ENCODE measurements around the gene SLC7A6OS. TPM values are rescaled to one million over a fixed set of nuclear protein-coding genes. Genes with fewer than 3 reads are reported as not detected.

The SLC7A6OS gene
- total RNA-seq, 1 experiment from 2014 or later = 16.4 TPM

DNA sequence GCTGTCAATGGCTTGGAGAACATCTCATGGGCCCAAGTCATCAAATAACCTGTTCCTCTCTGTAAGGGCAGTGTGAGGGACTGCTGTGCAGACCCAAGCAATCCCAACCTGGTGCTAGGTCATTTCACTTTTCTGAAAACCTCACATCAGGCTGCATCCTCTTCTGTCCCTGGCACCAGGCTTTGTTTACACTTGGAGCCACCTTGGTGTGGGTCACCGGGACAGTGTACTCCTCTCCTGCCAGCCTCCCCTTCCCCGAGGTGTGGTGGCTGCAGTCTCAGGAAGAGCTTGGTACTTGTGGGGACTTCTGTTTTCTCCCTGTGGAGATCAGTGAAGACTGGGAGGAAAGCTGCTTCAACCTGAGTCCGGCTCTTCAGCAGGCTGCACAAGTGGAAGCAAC, 12.4 kb downstream of the SLC7A6OS start:
- POLR2A ChIA-PET = no interaction called here

More for the DNA sequence above, 12.4 kb downstream of the SLC7A6OS start:
- Histone ChIP-seq H3K4me1 (ENCODE audit: control insufficient read depth in 1 of 2, insufficient read depth in 2 of 2, low read length in 2 of 2) (no peaks in the 10 kb centered on the region), H3K9ac (ENCODE audit: low read length) (no peak overlapping the region), H3K36me3 (ENCODE audit: control insufficient read depth in 1 of 2, insufficient read depth in 2 of 2, low read length in 2 of 2) (peaks cover 32 to 72% of the 10 kb centered on the region in 2 experiments), H2AFZ (ENCODE audit: low read depth, low read length, poor library complexity, severe bottlenecking) (no peak overlapping the region), H4K20me1 (ENCODE audit: insufficient read depth) (no peaks in the 10 kb centered on the region), H3K79me2 (ENCODE audit: insufficient read depth, low read length) (peaks cover 7% of the 10 kb centered on the region; the same call in 1 of the 2 replicates), H3K9me3 (ENCODE audit: control insufficient read depth in 1 of 2, insufficient read depth in 1 of 2, low read depth in 1 of 2, low read length in 2 of 2) (no peaks in the 10 kb centered on the region), H3K9me2 (ENCODE audit: insufficient read depth) (no peaks in the 10 kb centered on the region), H3K4me2 (ENCODE audit: low read length) (no peak overlapping the region), H3K27me3 (ENCODE audit: insufficient read depth, low read length) (no peaks in the 10 kb centered on the region), H3K4me3 (replicated peaks in 1 of 2; ENCODE audit: low read depth in 1 of 2, low read length in 2 of 2) (no peak overlapping the region), H3K27ac (ENCODE audit: low read depth, low read length) (0 out of 2 replicates have a peak overlapping the region, but pooled peaks have one; percentile 10)
- TF ChIP-seq CEBPB (IDR thresholded peaks at IDR 0.05; ENCODE audit: low read depth) = no peak
- TF ChIP-seq EGR1 (IDR thresholded peaks at IDR 0.05; ENCODE audit: low read depth) = no peak
- TF ChIP-seq FOSL1 (IDR thresholded peaks at IDR 0.05; ENCODE audit: low read depth) = no peak
- TF ChIP-seq, protein P1, sequence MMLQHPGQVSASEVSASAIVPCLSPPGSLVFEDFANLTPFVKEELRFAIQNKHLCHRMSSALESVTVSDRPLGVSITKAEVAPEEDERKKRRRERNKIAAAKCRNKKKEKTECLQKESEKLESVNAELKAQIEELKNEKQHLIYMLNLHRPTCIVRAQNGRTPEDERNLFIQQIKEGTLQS (IDR thresholded peaks at IDR 0.05) = no peak
- no peak for TF ChIP-seq POLR2AphosphoS5 (IDR thresholded peaks at IDR 0.05; ENCODE audit: low read depth, low read length)
- TF ChIP-seq ZFX (IDR thresholded peaks at IDR 0.05) = no peak
- TF ChIP-seq, protein P2, sequence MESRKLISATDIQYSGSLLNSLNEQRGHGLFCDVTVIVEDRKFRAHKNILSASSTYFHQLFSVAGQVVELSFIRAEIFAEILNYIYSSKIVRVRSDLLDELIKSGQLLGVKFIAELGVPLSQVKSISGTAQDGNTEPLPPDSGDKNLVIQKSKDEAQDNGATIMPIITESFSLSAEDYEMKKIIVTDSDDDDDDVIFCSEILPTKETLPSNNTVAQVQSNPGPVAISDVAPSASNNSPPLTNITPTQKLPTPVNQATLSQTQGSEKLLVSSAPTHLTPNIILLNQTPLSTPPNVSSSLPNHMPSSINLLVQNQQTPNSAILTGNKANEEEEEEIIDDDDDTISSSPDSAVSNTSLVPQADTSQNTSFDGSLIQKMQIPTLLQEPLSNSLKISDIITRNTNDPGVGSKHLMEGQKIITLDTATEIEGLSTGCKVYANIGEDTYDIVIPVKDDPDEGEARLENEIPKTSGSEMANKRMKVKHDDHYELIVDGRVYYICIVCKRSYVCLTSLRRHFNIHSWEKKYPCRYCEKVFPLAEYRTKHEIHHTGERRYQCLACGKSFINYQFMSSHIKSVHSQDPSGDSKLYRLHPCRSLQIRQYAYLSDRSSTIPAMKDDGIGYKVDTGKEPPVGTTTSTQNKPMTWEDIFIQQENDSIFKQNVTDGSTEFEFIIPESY (IDR thresholded peaks at IDR 0.05; ENCODE audit: extremely low read depth, insufficient replicate concordance, low read length) = no peak
- TF ChIP-seq EZH2 (IDR thresholded peaks at IDR 0.05) = no peak
- no peak for TF ChIP-seq SRF (IDR thresholded peaks at IDR 0.05; ENCODE audit: low read depth)
- no peak for TF ChIP-seq MAX (IDR thresholded peaks at IDR 0.05)
- no peak for TF ChIP-seq JUND (IDR thresholded peaks at IDR 0.05)
- TF ChIP-seq SIN3A (IDR thresholded peaks at IDR 0.05; ENCODE audit: low read depth) = no peak
- TF ChIP-seq POLR2A (IDR thresholded peaks at IDR 0.05; ENCODE audit: borderline replicate concordance, extremely low read depth, insufficient read depth, insufficient read length) = no peak
- ATAC-seq (no peak), DNase-seq (ENCODE audit: low read depth, low spot score) (no peak)
- ChIA-PET RAD21 (ENCODE audit: low non-redundant PET in 1 of 2, low total read pairs in 2 of 2, uncharacterized antibody in 2 of 2, unreplicated experiment in 2 of 2) (no interaction called here), CTCF (no interaction called here)
- BruUV-seq (replicated peaks) = no TSS peak
- intact Hi-C loops (cut with micrococcal nuclease) = no loop called here
